8988T (cell line): ENCODE results near the gene DHDH.

Experiments
- DNase-seq: peaks from one replicate; pipeline ENCODE4 v3.0.0; 2011

DHDH gene

DNA sequence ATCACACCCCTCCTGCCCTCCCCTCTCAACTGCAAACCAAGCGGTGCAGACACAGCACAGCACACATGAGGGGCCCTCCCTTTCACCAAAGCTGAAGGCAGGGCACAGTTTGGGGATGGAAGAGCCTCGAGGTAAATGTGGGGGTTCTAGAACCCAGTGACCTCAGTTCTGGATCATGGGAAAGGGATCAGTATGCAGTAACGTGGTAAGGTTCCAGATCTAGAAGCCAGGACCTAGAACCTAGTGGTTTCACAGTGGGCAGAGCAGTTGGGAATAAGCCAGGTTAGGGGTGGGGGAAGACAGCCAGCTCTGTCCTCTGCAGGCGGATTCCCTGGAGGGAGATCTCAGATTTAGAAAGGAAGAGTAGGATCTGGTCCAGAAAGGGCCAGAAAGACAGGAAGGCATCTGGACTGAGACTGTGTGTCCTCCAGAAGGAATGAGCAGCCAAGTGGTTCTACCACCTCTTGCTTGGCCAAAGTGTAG, 34.7 kb downstream of the DHDH start:
- no peak for DNase-seq

DNA sequence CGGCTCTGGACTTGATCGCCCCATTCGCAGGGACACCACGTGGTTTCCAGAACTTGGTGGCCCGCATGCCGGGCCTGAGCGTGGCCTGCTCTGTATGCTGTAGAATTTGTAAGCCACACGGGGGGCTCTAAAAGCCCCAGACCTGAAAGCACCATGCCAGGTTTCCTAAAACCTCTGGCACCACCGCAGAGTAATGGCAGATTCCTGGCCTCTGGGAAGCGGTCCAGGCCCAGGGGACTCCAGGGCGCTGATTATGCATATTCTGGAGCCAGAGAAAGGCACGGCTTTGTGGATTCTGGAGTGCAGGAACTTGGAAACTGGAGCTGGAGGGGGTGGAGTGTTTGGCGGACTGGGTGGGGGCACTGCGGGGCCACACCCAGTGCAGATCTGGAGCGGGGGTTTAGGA, 35.3 kb downstream of the DHDH start:
- DNase-seq = no peak

DNA sequence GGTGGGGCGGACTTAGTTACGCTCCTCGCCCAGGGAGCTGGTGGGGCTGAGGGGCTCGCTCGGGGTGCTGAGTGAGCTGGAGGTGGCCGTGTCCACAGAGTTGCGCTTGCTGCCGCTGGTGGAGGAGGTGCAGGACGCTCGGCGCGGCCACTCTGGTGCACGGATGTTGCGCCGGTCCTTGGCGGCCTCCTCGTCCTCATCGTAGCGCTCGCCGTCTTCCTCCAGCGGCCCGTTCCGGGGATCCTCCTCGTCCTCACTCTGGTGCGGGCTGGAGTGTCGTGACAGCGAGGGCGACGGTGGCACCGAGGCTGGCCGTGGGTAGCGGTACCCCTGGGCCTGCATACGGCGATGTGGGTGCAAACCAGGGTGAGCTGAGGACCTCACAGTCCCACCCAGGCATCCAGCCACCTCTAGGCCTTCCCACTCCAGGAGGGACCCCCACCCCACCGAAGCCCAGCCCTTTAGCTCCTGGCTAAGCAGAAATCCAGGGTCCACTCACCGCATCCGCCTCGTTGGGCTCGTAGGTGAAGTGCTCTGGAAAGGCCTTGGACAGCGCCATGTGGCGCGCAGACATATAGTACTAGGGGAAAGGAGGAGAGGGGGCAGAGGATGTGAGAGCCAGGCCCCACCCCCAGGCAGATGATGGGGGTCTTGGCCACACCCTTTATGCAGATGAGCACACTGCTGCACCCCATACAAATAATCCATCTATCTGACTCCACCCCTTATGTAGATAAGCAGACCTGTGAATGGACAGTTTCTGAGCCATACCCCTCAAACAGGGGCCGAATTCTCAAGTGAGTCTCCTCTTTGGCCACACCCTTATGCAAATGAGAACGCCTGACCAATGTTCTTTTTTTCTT, 36.0 kb downstream of the DHDH start:
- DNase-seq = no peak

DNA sequence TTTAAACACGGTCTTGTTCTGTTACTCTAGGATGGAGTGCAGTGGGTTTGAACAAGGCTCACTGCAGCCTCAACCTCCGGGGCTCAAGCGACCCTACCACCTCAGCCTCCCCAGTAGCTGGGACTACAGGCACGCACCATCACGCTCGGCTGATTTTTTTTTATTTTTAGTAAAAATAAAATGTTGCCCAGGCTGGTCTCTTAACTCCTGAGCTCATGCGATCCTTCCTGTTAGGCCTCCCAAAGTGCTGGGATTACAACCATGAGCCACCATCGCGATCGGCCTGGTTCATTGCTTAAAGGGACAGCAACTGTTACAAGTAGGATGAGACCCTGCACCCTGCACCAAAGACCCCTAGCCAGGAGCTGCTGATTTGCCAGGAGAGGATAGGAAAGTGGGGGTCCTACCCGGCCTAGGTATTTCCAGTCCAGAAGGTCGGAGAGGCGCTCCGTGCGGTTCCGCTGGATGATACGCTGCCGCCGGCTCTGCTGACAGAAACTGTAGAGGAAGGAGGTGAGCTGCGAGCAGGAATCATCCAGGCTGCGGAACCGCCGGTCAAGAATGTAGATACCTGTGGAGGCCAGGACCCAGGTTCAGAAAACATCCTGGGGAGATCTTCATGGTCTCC, 36.8 kb downstream of the DHDH start:
- DNase-seq = no peak

DNA sequence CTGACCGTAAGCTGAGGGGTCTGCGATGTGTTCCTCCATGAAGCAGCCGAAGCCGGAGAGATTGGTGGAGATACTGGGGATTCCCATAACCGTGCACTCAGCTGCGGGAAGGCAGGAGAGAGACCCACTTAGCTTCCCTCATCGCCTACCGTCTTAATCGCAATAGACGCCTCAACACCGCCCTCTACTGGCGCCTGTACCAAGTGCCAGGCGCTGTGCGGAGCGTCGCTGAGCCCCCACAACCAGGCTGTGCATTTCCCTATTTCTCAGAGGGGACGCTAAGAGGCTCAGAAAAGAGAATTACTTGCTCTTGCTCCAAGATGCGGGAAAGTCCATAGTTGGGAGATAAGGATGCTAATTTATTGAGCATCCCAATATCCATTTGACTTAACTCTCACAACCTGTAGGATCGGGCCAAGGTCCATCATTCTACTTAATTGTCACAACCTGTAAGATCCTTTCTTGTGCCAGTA, 37.5 kb downstream of the DHDH start:
- DNase-seq = no peak

DNA sequence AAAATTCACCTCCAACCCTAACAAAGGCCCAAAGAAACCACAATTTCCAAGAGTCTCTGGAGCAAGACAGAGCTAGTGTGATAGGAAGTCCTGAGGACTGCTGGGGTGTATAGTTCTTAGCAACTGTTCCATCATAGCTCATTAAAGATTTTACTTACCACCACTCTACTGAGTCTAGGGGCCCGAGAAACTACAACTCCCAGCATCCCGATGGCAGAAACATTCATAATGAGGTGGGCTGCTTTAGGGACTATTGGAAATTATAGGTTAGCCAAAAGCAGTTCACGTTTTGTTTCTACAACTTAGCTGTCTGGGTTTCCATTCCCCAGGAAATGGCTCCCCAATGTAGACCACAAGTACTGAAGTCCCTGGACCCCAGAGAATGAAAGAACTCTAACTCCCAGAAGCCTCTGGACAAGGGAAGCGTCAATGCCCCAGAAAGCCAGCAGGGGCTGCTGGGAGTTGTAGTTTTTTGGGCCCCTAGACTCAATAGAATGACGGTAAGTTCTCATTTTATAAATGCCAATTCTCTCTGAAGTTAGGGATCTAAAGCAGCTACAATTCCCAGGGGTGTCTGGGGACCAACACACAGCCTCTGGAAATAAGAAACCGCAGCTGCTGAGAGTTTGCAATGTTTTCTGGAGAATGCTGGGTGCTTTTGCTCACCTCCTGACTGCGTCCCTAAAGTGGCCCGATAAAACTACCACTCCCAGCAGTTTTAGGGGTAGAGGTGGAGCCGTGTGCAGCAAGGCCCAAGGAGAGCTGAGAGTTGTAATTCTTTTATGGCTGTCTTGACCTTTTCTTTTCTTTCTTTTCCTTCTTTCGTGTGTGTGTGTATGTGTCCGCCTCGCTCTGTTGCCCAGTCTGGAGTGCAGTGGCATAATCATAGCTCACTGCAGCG, 42.7 kb downstream of the DHDH start:
- no peak for DNase-seq

DNA sequence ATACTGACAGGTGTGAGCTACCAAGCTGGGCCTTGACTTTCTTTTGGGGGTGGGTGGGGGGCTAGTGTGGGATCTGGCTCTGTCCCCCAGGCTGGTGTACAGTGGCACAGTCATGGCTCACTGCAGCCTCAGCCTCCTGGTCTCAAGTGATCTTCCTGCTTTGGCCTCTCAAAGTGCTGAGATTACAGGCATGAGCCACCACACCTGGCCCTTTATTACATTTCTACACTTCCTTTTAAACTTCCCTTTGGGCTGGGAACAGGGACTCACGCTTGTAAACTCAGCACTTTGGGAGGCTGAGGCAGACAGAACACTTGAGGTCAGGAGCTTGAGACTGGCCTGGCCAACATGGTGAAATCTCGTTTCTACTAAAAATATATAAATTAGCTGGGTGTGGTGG, 43.6 kb downstream of the DHDH start:
- DNase-seq = no peak

DNA sequence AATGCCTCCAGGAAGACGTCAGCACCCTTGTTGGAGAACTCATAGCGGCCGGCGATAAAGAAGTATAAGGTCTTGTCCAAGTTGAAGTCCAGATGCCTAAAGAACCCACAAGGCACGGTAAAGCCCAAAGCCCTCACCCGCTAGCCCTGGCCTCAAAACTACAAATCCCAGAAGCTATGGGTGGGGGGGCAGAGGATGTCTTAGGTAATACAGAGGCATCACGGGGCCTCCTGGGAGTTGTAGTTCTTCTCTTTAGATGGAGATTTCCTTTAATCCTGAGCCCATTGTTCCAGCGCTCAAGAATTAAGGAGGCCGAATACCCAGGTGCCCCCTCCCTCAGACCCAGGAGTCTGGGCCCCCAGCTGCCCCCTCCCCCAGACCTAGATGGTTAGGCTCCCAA, 48.8 kb downstream of the DHDH start:
- DNase-seq = no peak

DNA sequence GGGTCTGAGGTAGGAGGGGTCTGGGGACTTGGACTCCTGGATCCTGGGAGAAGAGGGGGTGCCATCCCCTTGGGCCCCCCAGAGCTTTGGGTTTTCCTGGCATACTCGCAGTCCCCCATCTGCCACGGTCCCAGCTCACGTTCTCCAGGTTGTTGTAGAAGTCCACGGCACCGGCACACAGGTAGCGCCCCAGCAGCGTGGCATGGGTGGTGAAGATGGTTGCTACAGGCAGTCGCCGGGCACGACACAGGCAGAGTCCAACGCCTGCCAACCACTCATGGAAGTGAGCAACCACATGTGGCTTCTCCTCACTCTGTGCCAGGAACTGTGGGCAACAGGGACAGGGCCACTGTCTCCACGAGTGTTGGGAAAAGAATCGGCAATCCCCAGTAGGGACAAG, 52.2 kb downstream of the DHDH start:
- DNase-seq = no peak

DNA sequence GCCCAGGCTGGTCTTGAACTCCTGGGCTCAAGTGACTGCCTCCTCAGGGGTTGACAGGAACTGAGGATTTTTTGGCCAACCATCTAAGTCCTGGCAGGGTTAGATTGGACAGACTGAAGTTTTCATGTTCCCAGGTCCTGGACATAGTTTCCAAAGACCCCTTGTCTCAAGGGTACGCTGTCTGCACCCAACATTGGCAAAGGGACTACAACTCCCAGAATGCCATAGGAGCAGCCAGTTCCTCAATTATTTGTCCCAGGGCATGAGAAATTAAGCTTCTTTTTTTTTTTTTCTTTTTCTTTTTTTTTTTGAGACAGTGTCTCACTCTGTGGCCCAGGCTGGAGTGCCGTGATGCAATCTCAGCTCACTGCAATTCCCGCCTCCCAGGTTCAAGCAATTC, 52.7 kb downstream of the DHDH start:
- no peak for DNase-seq

DNA sequence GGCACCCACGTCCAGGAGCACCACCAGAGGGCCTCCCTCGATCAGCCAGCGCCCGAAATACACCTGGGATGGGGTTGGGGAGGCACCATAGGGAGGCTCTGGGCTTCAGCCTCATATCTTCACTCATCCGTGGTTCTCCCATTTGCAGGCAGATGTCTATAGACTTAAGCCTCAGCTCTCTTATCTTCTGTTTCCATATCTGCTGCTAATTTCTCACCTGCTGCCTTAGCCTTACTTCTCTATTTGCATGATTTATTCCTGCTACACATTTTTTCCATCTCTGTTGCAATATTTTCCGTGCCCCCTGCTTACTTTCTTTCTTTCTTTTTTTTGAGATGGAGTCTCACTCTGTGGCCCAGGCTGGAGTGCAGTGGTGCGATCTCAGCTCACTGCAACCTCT, 53.8 kb downstream of the DHDH start:
- DNase-seq = no peak

DNA sequence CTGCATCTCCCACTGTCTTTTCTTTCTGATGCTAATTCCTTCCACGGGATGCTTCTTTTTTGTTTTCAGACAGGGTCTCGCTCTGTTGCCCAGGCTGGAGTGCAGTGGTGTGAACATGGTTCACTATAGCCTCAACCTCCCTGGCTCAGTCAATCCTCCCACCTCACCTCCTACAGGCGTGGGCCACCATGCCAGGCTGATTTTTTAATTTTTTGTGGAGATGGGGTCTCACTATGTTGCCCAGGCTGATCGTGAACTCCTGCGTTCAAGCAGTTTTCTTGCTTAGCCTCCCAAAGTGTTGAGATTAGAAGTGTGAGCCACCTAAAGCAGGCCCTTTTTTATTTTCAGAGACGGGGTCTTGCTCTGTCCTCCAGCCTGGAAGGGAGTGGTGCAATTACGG, 54.8 kb downstream of the DHDH start:
- no peak for DNase-seq

DNA sequence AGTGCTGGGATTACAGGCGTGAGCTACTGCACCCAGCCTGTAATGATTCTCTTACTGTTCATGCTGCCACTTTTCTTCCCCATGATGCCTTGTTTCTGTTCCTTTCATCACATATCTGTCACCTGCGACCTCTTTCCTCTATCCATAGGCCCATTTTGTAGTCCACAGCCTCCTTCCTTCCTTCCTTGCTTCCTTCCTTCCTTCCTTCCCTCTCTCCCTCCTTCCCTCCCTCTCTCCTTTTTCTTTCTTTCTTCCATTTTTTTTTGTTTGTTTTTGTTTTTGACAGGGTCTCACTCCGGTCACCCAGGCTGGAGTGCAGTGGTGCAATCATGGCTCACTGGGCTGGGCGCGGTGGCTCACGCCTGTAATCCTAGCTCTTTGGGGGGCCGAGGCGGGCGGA, 55.4 kb downstream of the DHDH start:
- no peak for DNase-seq

DNA sequence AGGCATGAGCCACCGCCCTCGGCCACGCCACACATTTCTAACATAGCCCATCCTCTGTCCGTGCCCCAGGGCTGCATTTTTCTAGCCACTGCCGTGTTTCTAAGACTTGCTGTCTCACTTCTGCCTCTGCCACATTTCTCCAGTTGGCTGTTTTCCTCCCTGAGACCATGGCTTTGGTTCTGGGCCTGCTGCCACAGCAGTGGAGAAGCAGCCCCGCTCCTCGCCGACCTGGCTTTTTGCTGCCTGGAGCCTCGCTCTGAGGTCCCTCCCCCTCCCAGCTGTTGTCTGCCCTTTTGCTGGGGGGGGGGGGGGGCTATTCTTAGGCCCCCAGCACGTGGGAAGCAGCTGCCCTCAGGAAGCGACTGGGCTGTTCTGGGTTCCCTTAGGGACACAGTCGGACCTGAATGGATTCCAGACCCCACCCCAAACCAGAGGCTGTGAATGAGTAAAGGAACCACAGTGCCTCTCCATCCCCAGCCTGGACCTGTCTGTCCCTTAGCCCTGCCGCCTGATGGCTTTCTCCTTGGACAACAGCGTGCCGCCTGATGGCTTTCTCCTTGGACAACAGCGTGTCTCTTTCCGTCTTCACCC, 56.3 kb downstream of the DHDH start:
- no peak for DNase-seq

DNA sequence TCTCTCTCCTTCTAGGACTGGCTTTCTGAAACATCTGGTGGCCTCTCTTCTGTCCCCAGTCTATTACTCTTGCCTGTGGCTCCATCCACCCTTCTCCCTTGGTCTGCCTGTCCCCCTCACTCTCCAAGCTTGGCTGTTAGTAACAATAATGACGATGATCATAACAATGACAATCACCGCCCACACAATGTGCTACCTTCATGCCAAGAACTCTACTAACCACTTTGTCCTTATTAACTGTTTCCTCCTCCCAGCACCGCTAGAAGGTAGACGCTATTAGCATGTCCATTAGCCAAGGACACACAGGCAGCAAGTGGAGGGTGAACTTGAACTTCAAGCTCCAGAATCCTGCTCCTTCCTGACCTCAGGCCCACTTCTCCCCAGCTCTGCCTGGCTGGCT, 56.9 kb downstream of the DHDH start:
- no peak for DNase-seq

DNA sequence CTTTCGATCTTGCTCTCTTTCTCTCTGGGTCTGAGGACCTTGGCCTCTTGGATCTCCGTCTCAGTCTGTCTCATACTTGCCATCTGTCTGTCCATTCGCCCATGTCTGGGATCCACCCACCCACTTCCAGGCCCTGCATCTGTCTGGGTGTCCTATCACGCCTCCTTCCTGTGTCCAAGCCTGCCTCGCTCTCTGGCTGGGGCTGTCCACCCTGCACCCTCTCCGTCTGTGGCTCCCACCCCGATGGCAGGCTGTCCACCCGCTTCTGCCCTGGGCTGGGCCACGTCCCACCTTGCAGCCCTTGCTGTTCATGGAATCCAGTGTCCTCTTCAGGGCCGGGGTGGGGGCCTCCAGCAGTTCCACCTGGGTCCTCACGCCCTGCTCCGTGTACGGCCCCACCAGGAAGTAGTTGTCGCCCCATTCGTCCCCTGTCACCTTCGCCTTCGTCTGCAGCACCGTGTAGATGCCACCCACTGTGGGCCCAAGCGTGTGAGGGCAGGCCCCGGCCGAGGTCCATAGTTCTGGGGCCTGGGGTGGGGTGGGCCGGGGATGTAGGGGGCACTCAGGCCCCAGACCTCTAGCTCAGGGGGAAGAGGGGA, 57.6 kb downstream of the DHDH start:
- DNase-seq = no peak

DNA sequence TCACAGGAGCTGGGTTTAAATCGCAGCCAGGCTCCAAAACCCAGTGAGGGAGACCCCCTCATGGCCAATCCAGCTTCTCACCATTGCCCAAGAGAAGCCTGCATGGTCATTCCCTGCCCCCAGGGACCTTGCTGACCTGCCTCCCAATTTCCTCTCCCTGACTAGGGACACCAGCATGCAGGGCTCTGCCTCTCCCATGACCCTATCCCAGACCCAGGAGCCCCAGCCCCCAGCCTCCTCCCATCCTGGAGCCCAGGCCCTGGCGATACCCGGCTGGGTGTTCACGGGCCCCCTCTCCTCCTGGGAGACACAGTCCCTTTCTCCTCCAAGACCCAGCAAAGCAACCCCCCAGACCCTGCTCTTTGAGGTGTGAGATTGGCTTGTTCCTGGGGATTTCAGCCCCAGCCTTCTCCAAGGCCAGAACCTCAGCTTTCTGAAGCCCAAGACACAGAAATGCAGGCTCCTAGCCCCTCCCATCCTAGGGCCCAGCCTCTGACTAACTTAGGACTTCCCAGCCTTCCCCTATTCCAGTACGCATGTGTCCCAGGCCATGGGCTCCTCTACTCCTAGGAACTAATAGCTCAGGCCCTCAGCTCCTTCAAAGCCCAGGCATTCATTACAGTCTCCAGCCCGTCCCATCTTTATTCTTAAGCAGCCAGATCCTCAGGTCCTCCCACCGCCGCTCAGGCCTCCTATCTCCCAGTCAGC, 58.5 kb downstream of the DHDH start:
- no peak for DNase-seq

DNA sequence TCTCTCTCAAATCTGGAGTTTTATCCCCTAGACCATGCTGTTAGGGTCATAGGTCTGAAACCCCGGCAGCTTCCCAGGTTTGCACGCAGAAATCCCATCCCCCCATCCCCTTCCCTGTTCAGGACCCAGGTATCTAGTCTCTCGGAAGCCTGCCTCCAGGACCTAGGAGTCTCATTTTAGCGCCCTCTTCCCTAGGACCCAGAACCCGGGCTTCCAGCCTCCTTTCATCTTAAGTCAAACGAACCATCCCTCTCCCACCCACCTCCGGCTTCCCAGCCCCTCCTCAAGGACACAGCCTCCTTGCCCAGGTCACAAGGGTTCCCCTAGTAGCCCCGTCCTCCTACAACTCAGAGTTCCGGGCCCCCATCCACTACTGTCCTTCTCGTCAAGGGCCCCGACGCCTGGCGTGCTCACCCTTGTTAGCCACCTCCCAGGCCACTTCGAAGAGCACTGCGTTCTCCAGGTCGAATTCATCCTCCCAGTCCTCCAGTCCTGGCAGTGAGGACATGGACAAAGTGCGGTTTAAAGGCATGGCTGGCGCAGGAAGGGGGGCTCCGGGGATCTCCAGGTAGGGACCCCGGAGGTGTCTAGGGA, 59.2 kb downstream of the DHDH start:
- no peak for DNase-seq

DNA sequence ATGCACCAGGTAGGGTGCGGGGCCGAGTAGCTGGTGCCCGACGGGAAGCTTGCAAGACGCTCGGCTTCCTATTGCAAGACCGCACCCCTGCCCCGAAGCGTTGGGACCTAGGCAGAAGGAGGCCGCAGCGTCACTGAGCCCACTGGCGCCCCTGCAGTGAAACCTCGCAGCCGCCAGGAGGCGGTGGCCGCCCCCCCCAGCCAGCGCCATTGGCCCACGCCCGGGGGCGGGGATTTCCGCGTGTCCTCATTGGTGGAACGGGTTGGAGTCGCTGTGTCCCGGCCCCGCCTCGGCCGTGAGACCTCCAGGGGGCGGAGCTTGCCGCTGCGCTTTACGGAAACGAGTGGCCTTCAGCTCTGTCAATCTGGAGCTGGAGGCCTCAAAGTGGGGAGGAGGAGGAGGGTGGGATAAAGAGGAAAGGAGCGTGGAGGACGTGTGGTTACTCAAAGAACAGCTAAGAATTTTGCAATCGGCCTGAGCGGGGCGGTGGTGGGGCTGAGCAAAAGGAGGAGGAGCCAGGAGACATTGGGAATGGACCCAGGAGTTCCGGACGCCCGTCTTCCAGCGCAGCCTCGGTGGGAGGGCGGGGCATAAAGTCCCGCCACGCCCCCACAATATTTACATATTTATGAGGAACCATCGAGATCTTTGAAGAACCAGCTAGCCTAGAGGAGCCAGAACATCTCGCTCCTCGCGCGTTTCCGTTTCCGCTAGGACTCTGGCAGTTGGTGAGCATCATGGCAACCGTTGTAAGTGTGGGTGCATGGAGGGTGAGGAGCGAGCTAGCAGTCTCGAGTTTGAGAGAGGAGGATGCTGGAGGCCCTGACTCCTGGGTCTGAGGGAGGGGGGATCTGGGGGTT, 59.9 kb downstream of the DHDH start, which contains the start of the genes GYS1 and RUVBL2:
GYS1 (minus strand) TSS at position 135 of the 860 bp plus-strand sequence. CDS start 197 bp downstream, outside the sequence.
RUVBL2 (plus strand) TSS at position 713 of the 860 bp plus-strand sequence; CDS start at position 738, 25 bp downstream.
- DNase-seq = peak; percentile 80

DNA sequence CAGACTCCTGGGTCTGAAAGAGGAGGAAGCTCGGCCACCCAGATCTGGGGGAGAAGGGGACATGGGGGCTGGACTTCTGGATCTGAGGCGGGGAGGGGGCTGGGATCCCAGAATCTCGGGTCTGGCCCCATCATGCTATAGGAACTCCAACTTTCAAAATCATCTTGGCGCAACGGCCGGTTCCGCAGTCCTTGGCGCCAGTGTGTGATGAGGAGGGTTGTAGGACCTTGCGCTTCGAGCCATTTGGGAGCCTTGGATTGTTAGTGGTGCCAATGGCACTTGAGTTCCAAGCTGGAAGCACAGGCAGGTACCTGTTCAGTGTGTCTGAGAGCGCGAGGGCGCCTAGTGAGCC, 60.5 kb downstream of the DHDH start:
- no peak for DNase-seq
